T-helper 1 cell (primary cell): ENCODE results near the gene EFCAB6.

Experiments used
- DNase-seq, 5 donors: peaks; one replicate each; pipeline ENCODE4 v3.0.0-alpha.2; 2012 to 2020

The EFCAB6 gene

DNA sequence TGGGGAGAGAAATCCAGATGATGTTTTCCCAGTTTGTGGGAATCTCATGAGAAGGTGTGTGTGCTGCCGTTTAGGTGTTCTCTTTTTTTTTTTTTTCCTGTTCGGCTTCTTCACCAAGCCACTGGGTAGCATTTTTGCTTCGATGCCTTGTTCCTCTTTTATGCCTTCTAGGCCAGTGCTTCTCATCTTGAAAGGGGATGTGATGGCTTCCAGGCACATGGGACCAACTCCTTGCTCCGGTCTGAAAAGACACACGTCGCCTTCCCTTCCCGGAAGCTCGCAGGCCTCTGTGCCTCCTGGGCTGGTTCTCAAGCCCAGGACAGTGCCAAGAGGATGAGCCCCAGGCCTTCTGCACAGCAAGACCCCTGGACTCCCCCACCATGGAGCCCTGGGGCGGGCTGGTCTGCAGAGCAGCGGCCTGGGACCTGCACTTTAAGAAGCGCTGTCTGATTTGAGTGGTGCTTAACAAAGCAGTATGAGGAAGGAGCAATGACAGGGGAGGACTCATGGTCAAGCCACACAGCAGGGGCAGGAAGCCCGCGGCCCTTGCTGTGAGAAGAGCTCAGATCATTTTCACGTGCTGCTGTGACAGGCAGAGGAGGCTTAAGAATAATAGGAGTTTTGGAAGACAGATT is 241.5 kb downstream of the EFCAB6 start:
- DNase-seq: no peak

DNA sequence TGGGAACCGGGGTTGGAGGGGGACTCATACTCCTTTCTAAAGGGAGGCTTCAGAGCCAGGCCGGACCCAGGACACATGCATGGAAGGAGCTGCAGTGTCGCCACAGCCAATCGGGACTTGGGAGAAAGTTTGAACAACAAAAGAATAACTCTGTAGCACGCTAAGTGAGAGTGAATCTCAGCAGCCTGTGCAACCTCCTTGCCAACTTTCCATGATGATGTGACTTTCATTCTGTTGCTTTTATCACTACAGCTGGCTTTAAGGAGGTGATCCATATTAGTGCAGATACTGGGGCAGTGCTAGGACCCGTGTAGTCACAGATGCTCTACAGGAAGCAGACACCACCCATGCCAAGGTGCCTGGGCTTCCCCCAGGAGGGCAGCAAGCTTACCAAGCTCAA is 243.0 kb downstream of the EFCAB6 start:
- DNase-seq: no peak

DNA sequence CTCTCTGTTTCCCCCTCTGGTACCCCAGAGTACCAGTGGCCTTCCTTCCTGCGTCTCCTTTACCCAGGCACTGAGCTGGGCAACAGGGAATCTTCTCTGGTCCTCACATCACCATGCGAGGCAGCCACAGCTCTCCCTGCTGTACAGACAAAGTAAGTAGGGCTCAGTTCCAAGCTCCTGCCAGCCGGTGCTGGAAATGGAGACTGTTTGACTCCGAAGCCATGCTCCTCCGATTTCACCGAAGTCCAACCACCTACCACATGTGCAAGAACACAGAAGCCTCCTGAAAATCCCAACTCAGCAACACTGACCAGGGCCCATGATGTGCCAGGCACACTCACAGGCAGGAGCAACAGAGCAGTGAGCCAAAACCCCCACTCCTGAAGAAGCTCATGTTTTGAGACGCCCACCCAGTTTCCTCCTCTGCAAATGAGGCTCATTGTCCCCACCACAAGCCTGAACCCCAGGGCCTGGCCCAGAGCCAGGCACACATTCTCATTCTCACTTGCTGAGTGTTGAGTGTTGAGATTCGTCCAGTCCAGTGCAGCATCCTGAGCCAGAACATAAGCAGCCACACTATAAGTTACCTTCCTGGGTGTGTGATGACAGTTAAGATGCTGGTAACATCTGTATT is 244.3 kb downstream of the EFCAB6 start:
- DNase-seq: no peak

DNA sequence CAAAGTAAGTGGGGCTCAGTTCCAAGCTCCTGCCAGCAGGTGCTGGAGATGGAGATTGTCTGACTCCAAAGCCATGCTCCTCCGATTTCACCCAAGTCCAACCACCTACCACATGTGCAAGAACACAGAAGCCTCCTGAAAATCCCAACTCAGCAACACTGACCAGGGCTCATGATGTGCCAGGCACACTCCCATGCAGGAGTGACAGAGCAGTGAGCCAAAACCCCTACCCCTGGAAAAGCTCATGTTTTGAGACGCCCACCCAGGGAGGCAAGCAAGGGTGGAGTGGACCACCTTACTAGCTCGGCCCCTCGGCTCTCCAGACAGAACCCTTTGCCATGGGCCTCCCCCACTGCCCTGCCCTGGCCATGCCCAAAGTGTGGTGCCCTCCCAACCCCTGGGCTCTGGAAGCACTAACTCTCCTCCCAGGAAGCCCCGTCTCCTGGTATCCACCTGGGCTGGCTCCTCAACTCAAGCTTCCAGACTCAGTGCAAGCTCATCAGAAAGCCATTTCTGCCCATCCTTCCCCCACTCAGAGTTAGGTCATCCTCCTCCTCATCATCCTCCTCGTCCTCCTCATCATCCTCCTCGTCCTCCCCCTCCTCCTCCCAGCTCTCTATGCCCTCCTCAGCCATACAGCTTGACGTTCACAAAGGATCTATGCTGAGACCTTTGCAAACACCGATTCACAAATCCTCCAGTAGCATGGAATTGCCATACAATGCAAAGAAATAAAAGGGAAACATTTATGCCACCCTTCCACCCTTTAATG is 245.4 kb downstream of the EFCAB6 start:
- DNase-seq: no peak

DNA sequence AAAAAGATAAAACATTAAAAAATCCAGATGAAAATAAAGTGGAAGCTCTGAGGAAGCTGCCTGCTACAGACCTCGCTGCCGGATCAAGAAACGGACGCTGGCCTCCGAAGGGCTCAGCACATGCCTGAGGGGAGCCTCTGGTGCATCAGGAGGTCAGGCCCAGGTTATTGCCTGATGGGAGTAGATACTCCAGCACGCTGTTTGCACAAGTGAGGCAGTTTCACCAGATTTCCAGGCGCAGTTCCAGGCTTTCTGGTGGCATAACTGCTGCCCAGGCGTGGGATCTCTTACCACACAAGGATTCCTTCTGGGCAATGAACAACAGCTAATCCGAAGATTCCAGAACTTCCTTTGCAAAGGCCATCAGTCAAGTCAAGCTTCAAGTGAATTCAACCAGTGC is 246.1 kb downstream of the EFCAB6 start:
- DNase-seq: no peak

DNA sequence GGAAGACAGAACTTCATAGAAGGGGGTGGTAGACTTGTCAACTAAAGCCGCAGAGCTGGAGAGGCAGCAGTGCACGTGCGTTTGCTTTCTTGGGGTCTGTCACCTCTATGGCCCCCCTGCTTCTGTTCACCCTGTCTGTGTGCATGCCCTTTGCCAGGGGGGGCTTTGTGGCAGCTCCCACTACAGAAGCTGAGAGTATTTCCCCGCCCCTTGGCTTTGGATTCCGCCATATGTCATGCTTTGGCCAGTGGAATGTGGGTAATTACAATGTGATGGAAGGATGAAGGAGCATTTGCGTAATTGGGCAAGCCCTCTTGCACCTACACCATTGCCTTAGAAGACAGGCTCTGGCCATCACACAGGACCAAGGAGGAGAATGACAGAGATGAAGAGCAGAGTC is 247.2 kb downstream of the EFCAB6 start:
- DNase-seq: no peak

DNA sequence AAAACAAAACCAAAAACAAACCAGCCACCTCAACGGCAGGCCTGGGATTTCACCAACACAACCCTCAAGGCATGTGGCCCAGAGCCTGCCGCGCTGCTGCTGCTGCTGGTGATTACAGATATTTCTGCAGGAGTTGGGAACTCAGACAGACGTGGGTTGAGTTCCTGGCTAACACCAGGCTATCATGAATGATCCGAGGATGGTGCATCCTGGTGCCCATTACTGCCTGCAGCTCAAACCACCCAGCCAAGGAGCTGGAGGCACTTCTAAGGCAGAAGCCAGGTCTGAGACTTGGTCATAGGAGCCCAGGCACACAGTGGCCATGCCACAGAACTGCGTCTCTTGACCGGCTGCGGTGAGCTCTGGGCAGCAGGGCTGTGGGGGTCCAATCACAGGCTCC is 248.5 kb downstream of the EFCAB6 start:
- no peak for DNase-seq

DNA sequence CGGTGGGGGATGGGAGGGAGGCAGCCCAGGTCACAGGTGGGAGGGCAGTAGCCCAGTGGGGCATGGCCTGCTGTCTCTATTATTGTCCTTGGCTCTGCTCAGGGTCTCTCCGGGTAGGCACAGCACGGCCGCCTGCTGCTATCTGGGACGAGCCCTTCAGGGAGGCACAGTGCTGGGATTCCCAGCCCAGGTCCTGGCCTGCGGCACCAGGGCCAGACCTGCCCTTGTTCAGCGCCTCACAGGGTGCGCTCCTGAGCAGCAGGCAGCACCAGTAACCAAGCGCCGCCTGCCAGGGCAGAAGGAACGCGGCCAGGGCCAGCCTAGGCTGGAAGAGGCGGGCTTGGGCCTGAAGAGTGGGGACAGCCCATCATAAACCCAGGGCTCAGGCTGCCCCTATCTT is 249.3 kb downstream of the EFCAB6 start:
- DNase-seq: no peak

DNA sequence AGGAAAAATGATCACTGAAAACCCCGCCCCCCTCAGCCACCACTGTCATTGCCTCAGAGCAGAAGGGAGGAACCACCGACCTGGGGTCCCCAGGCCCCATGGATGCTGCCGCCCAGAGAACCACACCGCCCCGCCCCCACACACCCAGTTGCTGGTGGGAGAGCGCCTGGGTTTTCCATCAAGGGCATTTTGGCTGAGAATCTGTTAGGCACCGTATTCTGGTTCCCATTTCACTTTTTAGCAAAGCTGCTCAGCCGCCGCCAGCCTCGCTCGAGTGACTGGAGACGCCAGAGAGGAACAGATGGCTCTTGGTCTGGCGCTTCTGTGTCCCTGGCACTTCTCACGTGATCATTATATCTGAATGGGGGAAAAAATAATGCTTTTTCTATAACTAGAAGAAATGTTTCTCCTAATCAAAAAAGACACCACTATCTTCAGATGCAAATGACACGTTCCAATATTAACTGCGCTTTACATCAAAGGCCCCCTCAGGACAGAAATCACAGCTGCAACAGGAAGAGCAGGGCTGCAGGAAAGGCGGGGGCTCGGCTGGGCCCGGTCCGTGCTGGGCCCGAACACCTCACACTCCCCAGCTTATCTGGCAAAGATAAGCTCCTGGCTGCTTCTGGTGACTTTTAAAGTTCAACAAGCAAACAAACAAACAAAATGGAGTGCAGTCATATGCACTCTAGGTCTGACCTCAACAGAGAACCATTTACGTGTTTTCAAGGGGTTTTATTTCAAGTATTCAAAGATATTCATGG is 250.5 kb downstream of the EFCAB6 start:
- DNase-seq: no peak

DNA sequence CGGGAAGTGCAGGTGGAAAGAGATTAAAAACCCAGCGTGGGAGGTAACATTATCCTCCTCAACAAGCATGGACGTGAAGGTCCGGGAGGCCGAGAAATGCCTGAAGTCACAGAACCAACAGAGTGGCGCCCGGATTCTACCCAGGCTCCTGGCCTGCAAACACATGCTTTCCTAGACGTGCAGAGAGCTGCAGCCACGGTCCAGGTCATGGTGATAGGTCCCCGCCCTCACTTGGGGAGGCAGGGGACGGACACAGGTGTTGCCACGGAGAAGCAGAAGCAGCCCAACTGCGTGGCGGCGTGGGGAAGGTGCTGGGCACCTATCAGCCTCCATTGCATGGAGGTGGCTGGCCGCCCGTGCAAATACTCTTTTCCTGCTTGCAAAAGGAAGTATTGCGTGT is 251.5 kb downstream of the EFCAB6 start:
- DNase-seq: no peak

DNA sequence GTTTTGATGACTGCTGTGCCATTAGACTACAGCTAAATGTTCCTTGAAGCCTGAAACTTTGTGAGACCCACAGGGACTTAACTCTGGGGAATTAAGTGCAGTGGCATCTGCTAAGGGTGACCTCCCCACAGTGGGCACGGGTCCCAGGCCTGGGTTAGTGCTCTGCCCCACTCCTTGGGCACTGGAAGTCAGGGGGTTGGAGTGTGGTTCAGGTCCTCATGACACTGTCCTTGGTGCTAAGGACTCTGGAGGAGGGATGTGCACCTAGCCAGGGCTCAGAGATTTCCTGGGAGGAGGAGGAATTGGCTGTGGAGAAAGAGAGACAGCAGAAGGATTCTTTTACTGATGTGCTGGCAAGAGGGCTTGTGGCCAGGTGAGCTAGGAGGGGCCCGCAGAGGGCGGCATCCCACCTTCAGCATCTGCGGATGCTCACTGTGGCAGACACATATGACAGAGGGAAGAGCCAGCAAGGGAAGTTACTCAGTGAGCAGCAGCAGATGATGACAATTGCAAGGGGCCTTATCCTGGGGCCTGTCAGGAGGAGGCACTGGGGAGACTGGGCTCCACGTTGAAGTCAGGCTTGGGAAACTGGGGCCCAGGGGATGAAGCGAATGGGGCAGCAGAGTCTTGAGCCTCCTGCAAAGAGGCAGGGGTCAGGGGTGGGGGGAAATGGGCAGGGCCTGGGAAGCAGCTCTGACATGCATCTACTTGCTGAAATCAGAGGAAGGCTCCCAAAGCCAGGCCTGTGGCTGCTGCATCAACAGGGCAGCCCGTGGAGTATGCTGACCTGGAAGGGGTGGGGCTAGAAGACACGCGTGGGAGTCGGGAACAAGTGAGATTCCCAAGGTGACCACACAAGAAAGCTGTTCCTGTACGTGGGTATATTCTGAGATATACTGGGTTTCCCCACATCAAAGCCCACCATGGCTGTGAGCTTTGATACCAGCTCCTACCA is 256.3 kb downstream of the EFCAB6 start:
- no peak for DNase-seq

DNA sequence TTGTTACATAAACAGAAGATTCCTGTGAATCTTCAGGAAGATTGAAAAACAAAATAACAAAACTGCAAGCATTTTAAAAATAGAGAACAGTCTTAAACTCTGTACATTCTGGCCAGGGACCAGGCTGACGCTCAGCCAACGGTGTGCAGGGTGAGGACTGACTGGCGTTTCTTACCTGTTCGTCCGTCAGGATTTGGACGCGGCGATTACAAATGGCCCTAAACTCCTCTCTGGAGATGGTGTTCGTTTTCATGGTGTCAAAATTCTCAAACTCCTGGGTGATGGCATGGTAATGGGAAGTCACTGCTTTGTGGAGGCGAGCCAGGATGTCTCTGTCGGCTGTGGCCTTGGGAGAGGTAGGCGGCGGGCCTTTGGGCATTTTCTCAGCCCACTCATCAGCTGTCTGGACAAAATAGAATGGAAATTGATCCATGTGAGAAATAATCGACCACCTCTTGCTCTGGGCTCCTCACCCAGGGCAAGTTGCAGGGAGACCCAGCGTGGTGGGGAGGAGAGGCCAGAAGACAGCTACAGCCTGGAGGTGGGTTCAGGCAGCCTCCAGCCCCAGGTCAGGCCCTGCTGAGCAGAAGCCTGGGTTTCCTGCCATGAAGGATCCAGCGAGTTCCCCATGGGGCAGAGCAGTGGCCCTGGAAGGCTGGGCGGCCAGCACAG is 257.3 kb downstream of the EFCAB6 start:
- no peak for DNase-seq

DNA sequence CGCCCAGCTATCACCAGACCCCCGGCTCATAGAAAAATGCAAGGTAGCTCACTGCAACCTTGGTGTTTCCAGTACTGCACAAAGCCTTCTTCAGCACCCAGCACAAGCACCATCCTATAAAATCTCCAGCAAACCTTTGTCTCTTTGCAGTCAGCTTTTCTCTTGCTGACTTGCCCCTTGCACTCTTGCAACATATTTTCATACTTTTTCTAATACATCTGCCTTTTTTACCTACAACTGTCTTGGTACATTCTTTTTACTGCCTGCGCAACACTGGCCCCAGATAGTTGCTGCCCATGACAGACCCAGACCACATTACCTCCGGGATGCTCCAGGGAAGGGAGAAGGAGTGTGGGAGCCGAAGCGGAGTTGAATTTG is 257.9 kb downstream of the EFCAB6 start:
- DNase-seq: no peak

DNA sequence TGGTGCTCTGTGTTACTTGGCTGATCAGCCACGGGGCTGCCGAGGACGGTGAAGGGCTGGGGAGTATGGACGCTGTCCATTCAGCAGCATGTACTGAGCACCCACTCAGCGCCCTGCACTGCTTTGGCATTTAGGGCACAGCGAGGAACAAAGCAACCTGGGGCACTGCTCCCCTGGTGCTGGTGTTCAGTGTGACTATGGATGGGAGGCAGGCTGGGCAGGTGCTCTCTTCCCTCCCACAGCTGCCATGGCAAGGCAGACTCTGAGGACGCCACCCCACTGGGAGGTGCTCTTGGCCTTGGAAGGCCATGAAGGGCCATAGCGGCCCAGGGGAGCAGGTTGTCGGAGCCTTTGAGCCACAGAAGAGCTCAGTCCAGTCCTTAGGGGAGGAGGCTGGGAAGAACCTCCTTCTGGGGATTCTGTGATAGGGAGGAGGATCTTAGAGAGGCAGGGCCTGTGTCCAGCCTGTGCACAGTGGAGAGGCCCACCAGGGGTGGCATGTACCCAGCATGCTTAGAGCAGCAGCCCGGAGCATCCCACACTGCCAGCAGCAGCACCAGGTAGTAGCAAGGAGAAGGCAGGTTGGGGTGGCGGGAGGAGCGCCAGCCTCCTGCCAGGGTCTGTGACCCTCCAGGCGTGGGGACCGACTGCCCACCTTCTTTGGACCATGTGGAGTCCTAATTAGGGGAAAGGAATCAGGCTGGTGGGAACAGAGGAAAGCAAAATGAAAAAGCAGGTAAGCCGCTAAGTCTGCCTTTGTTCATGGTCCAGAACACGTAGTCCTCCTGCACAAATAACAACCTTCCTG is 258.4 kb downstream of the EFCAB6 start:
- no peak for DNase-seq

DNA sequence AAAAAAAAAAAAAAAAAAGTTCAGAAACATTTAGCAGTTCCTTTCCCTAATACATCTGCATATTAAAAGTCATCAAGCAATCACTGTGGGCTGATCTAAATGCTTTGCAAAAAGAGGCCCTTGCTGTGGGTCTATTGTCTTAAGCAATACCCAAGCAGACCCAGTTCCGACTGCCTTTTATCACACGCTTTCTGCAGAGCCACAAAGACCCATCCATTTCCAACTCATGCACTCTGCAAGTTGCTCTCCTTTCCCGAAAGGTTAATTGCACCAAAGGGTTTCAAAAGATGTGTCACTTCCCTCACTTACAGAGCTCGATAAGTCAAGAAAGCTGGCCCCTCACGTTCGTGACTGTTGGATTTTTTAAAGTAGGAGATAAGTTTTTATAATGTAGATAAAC is 261.4 kb downstream of the EFCAB6 start:
- DNase-seq: no peak

DNA sequence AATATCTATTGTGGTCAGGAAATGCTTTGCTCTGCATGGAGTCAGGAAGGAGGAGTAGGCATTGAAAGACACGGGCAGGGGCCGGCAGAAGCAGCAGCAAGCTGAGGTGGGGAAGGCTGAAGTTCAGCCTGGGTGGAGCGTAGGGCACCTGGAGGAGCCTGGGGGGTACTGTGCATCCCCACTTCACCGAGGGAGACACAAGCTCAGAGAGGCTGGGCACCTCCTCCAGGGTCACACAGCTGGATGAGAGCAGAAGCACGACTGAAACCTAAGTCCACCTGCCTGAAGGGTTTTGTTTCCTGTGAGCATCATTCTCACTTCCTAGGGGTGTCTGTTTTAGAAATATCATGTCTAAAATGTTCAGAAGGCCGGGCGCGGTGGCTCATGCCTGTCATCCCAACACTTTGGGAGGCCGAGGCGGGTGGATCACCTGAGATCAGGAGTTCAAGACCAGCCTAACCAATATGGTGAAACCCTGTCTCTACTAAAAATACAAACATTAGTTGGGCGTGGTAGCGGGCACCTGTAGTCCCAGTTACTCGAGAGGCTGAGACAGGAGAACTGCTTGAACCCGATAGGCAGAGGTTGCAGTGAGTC is 262.0 kb downstream of the EFCAB6 start:
- no peak for DNase-seq

DNA sequence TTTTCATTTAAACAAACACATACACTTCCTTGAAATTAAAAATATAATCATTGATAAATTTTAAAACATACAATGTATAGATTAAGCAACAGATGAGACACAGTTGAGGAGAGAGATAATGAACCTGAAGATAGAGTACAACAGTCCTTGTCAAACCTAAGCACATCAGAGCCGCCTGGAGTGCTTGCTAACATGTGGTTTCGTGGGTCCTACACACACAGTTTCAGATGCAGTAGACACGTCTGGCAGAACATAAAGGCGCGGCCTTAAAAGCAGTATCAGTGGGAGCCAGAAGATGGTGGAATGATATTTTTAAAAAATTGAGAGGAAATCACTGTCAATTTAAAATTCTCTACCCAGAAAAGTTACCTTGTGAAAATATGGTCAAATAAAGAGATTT is 265.9 kb downstream of the EFCAB6 start:
- no peak for DNase-seq

DNA sequence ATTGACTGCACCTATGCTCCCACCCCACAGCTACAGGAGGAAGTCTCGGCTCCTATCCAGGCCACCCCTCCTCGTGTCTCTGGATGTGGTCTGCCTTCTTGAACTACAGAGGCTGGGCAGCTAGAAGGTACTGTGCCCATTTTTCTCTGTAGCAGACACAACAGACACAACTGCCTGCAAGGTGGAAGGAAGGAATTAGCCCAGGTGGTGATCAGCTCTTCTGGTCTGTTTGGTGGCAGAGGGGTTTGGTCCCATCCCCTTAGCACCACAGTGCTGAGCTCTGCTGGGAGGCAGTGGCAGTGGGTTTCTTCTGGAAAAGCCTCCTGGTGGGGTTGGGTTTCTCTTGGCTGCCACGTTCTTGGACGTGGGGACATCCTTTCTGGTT is 267.8 kb downstream of the EFCAB6 start:
- no peak for DNase-seq

DNA sequence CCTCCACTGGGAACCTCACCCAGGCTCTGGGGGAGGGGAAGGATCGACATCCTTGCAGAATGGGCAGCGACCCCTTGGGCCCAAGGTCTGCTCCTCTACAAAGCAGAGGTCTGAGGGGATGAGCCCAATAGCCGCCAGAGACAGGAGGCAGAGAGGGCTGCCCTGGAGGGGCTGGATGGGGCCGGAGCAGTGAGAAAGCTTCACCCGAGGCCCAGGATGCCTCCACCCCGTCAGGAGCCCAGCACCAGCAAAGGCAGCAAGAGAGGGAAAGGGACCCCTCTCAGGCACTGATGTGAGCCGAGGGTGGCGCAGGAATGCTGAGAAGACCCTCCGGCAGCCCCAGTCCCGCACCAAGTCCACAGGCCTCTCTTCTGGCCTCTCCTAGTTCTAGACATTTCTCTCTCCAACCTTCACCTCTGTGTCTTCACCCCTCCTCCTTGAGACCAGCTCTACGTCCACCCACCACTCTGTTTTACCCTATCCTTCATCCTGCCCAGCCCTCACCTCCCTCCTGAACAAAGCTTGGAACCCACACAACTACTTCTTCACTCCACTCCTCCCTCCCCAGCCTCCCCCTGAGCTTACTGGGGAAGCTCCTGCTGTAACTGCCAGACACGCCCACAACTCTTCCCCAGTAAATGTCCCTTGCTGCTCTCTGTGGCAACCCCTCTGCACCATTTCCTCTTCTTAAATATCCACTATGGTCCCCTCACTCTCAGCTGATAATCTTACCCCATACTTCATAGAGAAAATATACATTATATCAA is 268.4 kb downstream of the EFCAB6 start:
- no peak for DNase-seq
